H9 (cell line): Measurements from ENCODE around the gene SLC23A1. TPM values are rescaled to one million over a fixed set of nuclear protein-coding genes. Genes with fewer than 3 reads are reported as not detected.

Source experiments
- DNase-seq: peaks from one replicate; pipeline ENCODE4 v3.0.0-alpha.2; 2017
- H2AFZ ChIP-seq: one replicate; pipeline ENCODE4 v1.6.1; 2013; ENCODE audit warnings: mild to moderate bottlenecking, low read length, control low read depth, moderate library complexity
- H2AK5ac ChIP-seq: 2 replicates; pipeline ENCODE4 v1.6.1; 2013; ENCODE audit warnings: low read length, control low read depth, mixed read lengths; ENCODE audit not compliant: insufficient read length
- H2BK120ac ChIP-seq: one replicate; pipeline ENCODE4 v1.6.1; 2013; ENCODE audit warnings: low read depth, mild to moderate bottlenecking, low read length, control low read depth, inconsistent platforms; ENCODE audit not compliant: poor library complexity, severe bottlenecking
- H2BK12ac ChIP-seq: 2 replicates; pipeline ENCODE4 v1.6.1; 2013; ENCODE audit warnings: low read length, control low read depth, mixed read lengths, low read depth; ENCODE audit not compliant: insufficient read length
- H2BK15ac ChIP-seq: 2 replicates; pipeline ENCODE4 v1.6.1; 2013; ENCODE audit warnings: low read depth, low read length, control low read depth
- H2BK20ac ChIP-seq: one replicate; pipeline ENCODE4 v1.6.1; 2013; ENCODE audit warnings: low read depth, mild to moderate bottlenecking, low read length, control low read depth, inconsistent platforms; ENCODE audit not compliant: poor library complexity, severe bottlenecking
- H2BK5ac ChIP-seq: 2 replicates; pipeline ENCODE4 v1.6.1; 2013; ENCODE audit warnings: low read length, control low read depth, mixed read lengths; ENCODE audit not compliant: insufficient read length
- H3K14ac ChIP-seq: 2 replicates; pipeline ENCODE4 v1.6.1; 2013; ENCODE audit warnings: low read length, control low read depth; ENCODE audit not compliant: insufficient read depth
- H3K18ac ChIP-seq: 2 replicates; pipeline ENCODE4 v1.6.1; 2013; ENCODE audit warnings: low read depth, mild to moderate bottlenecking, mixed read lengths, low read length, control low read depth; ENCODE audit not compliant: insufficient read length
- H3K23ac ChIP-seq: 2 replicates; pipeline ENCODE4 v1.6.1; 2013; ENCODE audit warnings: low read length, control low read depth, mixed read lengths, low read depth; ENCODE audit not compliant: insufficient read length
- H3K23me2 ChIP-seq: 2 replicates; pipeline ENCODE4 v1.6.1; 2013; ENCODE audit warnings: low read depth, mild to moderate bottlenecking, mixed read lengths, low read length, control low read depth; ENCODE audit not compliant: insufficient read length, poor library complexity, severe bottlenecking
- H3K27ac ChIP-seq: 2 replicates; pipeline ENCODE4 v1.5.1; 2013; ENCODE audit warnings: low read length, control low read depth, mixed read lengths, low read depth; ENCODE audit not compliant: insufficient read length
- H3K27me3 ChIP-seq: 2 replicates; pipeline ENCODE4 v1.6.1; 2013; ENCODE audit warnings: low read length, control low read depth, inconsistent platforms; ENCODE audit not compliant: insufficient read depth
- H3K4ac ChIP-seq: 2 replicates; pipeline ENCODE4 v1.6.1; 2013; ENCODE audit warnings: low read depth, mild to moderate bottlenecking, control low read depth, inconsistent platforms, low read length, moderate library complexity
- H3K4me1 ChIP-seq: 2 replicates; pipeline ENCODE4 v1.6.1; 2013; ENCODE audit warnings: low read length, control low read depth, inconsistent platforms; ENCODE audit not compliant: insufficient read depth
- H3K4me2 ChIP-seq: 2 replicates; pipeline ENCODE4 v1.6.1; 2013; ENCODE audit warnings: low read length, control low read depth, mixed read lengths; ENCODE audit not compliant: insufficient read length, insufficient read depth
- H3K56ac ChIP-seq: 2 replicates; pipeline ENCODE4 v1.6.1; 2013; ENCODE audit warnings: low read depth, mild to moderate bottlenecking, mixed read lengths, low read length, control low read depth; ENCODE audit not compliant: insufficient read length
- H3K79me1 ChIP-seq: 2 replicates; pipeline ENCODE4 v1.6.1; 2013; ENCODE audit warnings: low read depth, mild to moderate bottlenecking, moderate library complexity, low read length, control low read depth, inconsistent platforms; ENCODE audit not compliant: insufficient read depth, poor library complexity, severe bottlenecking
- H3K79me2 ChIP-seq: 2 replicates; pipeline ENCODE4 v1.6.1; 2013; ENCODE audit warnings: low read length, control low read depth, inconsistent platforms; ENCODE audit not compliant: insufficient read depth
- H3K9ac ChIP-seq: 2 replicates; pipeline ENCODE4 v1.6.1; 2013; ENCODE audit warnings: low read length, control low read depth, mixed read lengths; ENCODE audit not compliant: insufficient read length; ENCODE audit errors: extremely low read depth
- H3K9me3 ChIP-seq: one replicate; pipeline ENCODE4 v1.6.1; 2013; ENCODE audit warnings: low read depth, low read length, inconsistent platforms; ENCODE audit not compliant: control insufficient read depth
- H3T11ph ChIP-seq: one replicate; pipeline ENCODE4 v1.6.1; 2013; ENCODE audit warnings: mild to moderate bottlenecking, low read length, control low read depth, inconsistent platforms
- H4K20me1 ChIP-seq: one replicate; pipeline ENCODE4 v1.6.1; 2013; ENCODE audit not compliant: control insufficient read depth, insufficient read length, insufficient read depth
- H4K5ac ChIP-seq: 2 replicates; pipeline ENCODE4 v1.6.1; 2013; ENCODE audit warnings: low read depth, mild to moderate bottlenecking, mixed read lengths, low read length, control low read depth; ENCODE audit not compliant: insufficient read length
- H4K8ac ChIP-seq: replicated peaks from 2 replicates; pipeline ENCODE4 v1.6.1; 2013; ENCODE audit warnings: low read length, control low read depth, mixed read lengths, low read depth; ENCODE audit not compliant: insufficient read length
- H4K91ac ChIP-seq: 2 replicates; pipeline ENCODE4 v1.6.1; 2013; ENCODE audit warnings: low read depth, mild to moderate bottlenecking, moderate library complexity, mixed read lengths, low read length, control low read depth; ENCODE audit not compliant: insufficient read length
- H3K27ac Mint-ChIP-seq, 3 experiments: 2 replicates in 2 of 3; 3 replicates in 1 of 3; pipeline ENCODE4 v1.8.0; 2020 to 2021; ENCODE audit warnings: mixed read lengths in 3 of 3, mild to moderate bottlenecking in 1 of 3, moderate library complexity in 1 of 3
- H3K27me3 Mint-ChIP-seq: 2 replicates; pipeline ENCODE4 v1.8.0; 2021; ENCODE audit warnings: low read depth, mild to moderate bottlenecking, moderate library complexity, mixed read lengths
- H3K36me3 Mint-ChIP-seq, 3 experiments: 2 replicates in 2 of 3; 3 replicates in 1 of 3; pipeline ENCODE4 v1.8.0; 2020 to 2021; ENCODE audit warnings: low read depth in 3 of 3, mixed read lengths in 3 of 3; ENCODE audit not compliant: insufficient read depth in 1 of 3
- H3K4me1 Mint-ChIP-seq, 2 experiments: 2 replicates each; pipeline ENCODE4 v1.8.0; 2020; ENCODE audit warnings: mixed read lengths in 2 of 2
- H3K4me3 Mint-ChIP-seq, 2 experiments: 2 replicates in 1 of 2; 3 replicates in 1 of 2; pipeline ENCODE4 v1.8.0; 2020 to 2021; ENCODE audit warnings: mild to moderate bottlenecking in 2 of 2, mixed read lengths in 2 of 2, moderate library complexity in 1 of 2
- H3K9me3 Mint-ChIP-seq, 2 experiments: 2 replicates in 1 of 2; 3 replicates in 1 of 2; pipeline ENCODE4 v1.8.0; 2020; ENCODE audit warnings: mild to moderate bottlenecking in 2 of 2, mixed read lengths in 2 of 2, moderate library complexity in 1 of 2
- WGBS: extraction: QIAGEN DNeasy Blood & Tissue Kit; methylation state at CpG from one replicate; pipeline ENCODE4 v1.1.7; 2013; ENCODE audit warnings: missing lambda C conversion rate, low lambda C conversion rate, mixed read lengths; ENCODE audit not compliant: insufficient read length; ENCODE audit errors: extremely low coverage; 5-methylcytosine and 5-hydroxymethylcytosine counted together
- total RNA-seq: library from RNA; stranded (reverse); gene quantifications from 2 replicates; pipeline ENCODE4 v1.2.1, GENCODE V29; 2021
- TF ChIP-seq, protein P1 (sequence below): fragments of 200-600 bp; sonication (generic); conservative IDR thresholded peaks from 3 replicates; pipeline ENCODE4 v1.8.0; 2021; ENCODE audit warnings: antibody characterized with exemption, mild to moderate bottlenecking

The SLC23A1 gene
- total RNA-seq, 1 experiment from 2014 or later, result not detected

- no peak for DNase-seq
- H3K23ac ChIP-seq, result no peak overlapping the region
- H3K4ac ChIP-seq, result no peak overlapping the region
- TF ChIP-seq, protein P1, sequence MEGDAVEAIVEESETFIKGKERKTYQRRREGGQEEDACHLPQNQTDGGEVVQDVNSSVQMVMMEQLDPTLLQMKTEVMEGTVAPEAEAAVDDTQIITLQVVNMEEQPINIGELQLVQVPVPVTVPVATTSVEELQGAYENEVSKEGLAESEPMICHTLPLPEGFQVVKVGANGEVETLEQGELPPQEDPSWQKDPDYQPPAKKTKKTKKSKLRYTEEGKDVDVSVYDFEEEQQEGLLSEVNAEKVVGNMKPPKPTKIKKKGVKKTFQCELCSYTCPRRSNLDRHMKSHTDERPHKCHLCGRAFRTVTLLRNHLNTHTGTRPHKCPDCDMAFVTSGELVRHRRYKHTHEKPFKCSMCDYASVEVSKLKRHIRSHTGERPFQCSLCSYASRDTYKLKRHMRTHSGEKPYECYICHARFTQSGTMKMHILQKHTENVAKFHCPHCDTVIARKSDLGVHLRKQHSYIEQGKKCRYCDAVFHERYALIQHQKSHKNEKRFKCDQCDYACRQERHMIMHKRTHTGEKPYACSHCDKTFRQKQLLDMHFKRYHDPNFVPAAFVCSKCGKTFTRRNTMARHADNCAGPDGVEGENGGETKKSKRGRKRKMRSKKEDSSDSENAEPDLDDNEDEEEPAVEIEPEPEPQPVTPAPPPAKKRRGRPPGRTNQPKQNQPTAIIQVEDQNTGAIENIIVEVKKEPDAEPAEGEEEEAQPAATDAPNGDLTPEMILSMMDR, result no peak
- no peak overlapping the region for H2BK15ac ChIP-seq
- Mint-ChIP-seq H3K27ac (peak overlapping the region in 1 of 3 experiments; percentile 100; a peak in 2 of 7 replicates), H3K36me3 (peaks cover 18 to 45% (median 35%) of the 10 kb centered on the region in 3 experiments; a peak in 6 of 7 replicates), H3K4me1 (peaks cover 18 to 25% of the 10 kb centered on the region in 2 experiments), H3K9me3 (no peaks in the 10 kb centered on the region; a peak in 1 of 5 replicates), H3K27me3 (peaks cover 3% of the 10 kb centered on the region), H3K4me3 (peak overlapping the region; percentile 95 to 99)
- no peak overlapping the region for H3K14ac ChIP-seq
- H3T11ph ChIP-seq, result no peak overlapping the region
- H3K4me2 ChIP-seq, result peak overlapping the region; percentile 99
- no peak overlapping the region for H2AFZ ChIP-seq
- H2BK20ac ChIP-seq, result no peak overlapping the region
- H3K27ac ChIP-seq, result no peak overlapping the region
- no peak overlapping the region for H4K91ac ChIP-seq
- WGBS, result no CpG with 5 or more reads among the region's 9 CpGs
- H3K23me2 ChIP-seq, result peaks cover 7% of the 10 kb centered on the region
- no peaks in the 10 kb centered on the region for H3K27me3 ChIP-seq
- H4K20me1 ChIP-seq, result no peaks in the 10 kb centered on the region
- peak overlapping the region; percentile 45 for H3K9ac ChIP-seq
- H4K8ac ChIP-seq, result no peak overlapping the region
- no peak overlapping the region for H2AK5ac ChIP-seq
- no peak overlapping the region for H4K5ac ChIP-seq
- no peak overlapping the region for H3K56ac ChIP-seq
- no peak overlapping the region for H3K18ac ChIP-seq
- no peak overlapping the region for H2BK12ac ChIP-seq
- H2BK120ac ChIP-seq, result no peak overlapping the region
- peaks cover 11% of the 10 kb centered on the region for H3K79me1 ChIP-seq
- no peak overlapping the region for H2BK5ac ChIP-seq
- no peaks in the 10 kb centered on the region; the same call in none of the 2 replicates for H3K4me1 ChIP-seq
- peaks cover 45% of the 10 kb centered on the region for H3K79me2 ChIP-seq
- H3K9me3 ChIP-seq, result no peaks in the 10 kb centered on the region
These were observed 39.6 kb downstream of the SLC23A1 start for GRCh38 chr5:139343476-139343875.
